ENCODE measurements around the gene SSX4.
"Not testable (repeated sequence)": the region's sequence is repeated elsewhere in the genome, so short reads cannot be mapped to it uniquely, and the experiment has no call there.

Gene SSX4

GRCh38 chrX:48383239-48383638 is at the start of gene SSX4:
Gene SSX4 (plus strand): TSS chrX:48383539. CDS start chrX:48384054, 515 bp downstream.
- DNase-seq (ENCODE audit: insufficient read length, low spot score); FAIRE-seq: not testable (repeated sequence)

- FAIRE-seq; DNase-seq (ENCODE audit: insufficient read length, low spot score): not testable (repeated sequence)
These were observed 37.3 kb upstream of the SSX4 start for GRCh38 chrX:48346059-48346458.

GRCh38 chrX:48356315-48357094 is 26.8 kb upstream of the SSX4 start, which contains the start of gene SSX3:
Gene SSX3 (minus strand): TSS chrX:48356703. CDS start chrX:48355249, 1,454 bp downstream.
- DNase-seq (ENCODE audit: insufficient read length, low spot score); FAIRE-seq: not testable (repeated sequence)

- DNase-seq (ENCODE audit: insufficient read length, low spot score): no peak
- TF ChIP-seq POLR2A (IDR thresholded peaks at IDR 0.05; ENCODE audit: low read depth, low read length): no peak
- no peak for FAIRE-seq
These were observed 25.7 kb upstream of the SSX4 start for GRCh38 chrX:48357681-48358080.

- FAIRE-seq; DNase-seq (ENCODE audit: insufficient read length, low spot score): not testable (repeated sequence)
These were observed 24.1 kb upstream of the SSX4 start for GRCh38 chrX:48359281-48359680.

GRCh38 chrX:48367717-48368408 is 15.5 kb upstream of the SSX4 start:
- not testable (repeated sequence) for FAIRE-seq; DNase-seq (ENCODE audit: insufficient read length, low spot score)

- not testable (repeated sequence) for FAIRE-seq
These were observed 12.9 kb upstream of the SSX4 start for GRCh38 chrX:48370408-48370807.

GRCh38 chrX:48396931-48397330 is 13.6 kb downstream of the SSX4 start:
- DNase-seq (ENCODE audit: insufficient read length, low spot score); FAIRE-seq: not testable (repeated sequence)

More at GRCh38 chrX:48370408-48370807, 12.9 kb upstream of the SSX4 start:
- not testable (repeated sequence) for DNase-seq (ENCODE audit: insufficient read length, low spot score)

GRCh38 chrX:48397825-48398224 is 14.5 kb downstream of the SSX4 start:
- FAIRE-seq; DNase-seq (ENCODE audit: insufficient read length, low spot score): not testable (repeated sequence)

GRCh38 chrX:48411860-48412259 is 28.5 kb downstream of the SSX4 start, which contains the start of gene SSX4B:
Gene SSX4B (minus strand): TSS chrX:48411960. CDS start chrX:48411372, 588 bp downstream.
- FAIRE-seq: not testable (repeated sequence)

GRCh38 chrX:48427027-48427716 is 43.8 kb downstream of the SSX4 start:
- DNase-seq (ENCODE audit: insufficient read length, low spot score); FAIRE-seq: not testable (repeated sequence)

More at GRCh38 chrX:48411860-48412259, 28.5 kb downstream of the SSX4 start, which contains the start of gene SSX4B:
- not testable (repeated sequence) for DNase-seq (ENCODE audit: insufficient read length, low spot score)

- not testable (repeated sequence) for DNase-seq (ENCODE audit: insufficient read length, low spot score); FAIRE-seq
These were observed 46.3 kb downstream of the SSX4 start for GRCh38 chrX:48429606-48430005.

GRCh38 chrX:48430166-48430565 is 46.8 kb downstream of the SSX4 start:
- not testable (repeated sequence) for DNase-seq (ENCODE audit: insufficient read length, low spot score); FAIRE-seq

- DNase-seq (ENCODE audit: insufficient read length, low spot score): not testable (repeated sequence)
These were observed 50.4 kb downstream of the SSX4 start for GRCh38 chrX:48433713-48434112.

More at GRCh38 chrX:48433713-48434112, 50.4 kb downstream of the SSX4 start:
- FAIRE-seq: not testable (repeated sequence)
